Measurements from ENCODE around the gene RPL22.

The RPL22 gene

DNA sequence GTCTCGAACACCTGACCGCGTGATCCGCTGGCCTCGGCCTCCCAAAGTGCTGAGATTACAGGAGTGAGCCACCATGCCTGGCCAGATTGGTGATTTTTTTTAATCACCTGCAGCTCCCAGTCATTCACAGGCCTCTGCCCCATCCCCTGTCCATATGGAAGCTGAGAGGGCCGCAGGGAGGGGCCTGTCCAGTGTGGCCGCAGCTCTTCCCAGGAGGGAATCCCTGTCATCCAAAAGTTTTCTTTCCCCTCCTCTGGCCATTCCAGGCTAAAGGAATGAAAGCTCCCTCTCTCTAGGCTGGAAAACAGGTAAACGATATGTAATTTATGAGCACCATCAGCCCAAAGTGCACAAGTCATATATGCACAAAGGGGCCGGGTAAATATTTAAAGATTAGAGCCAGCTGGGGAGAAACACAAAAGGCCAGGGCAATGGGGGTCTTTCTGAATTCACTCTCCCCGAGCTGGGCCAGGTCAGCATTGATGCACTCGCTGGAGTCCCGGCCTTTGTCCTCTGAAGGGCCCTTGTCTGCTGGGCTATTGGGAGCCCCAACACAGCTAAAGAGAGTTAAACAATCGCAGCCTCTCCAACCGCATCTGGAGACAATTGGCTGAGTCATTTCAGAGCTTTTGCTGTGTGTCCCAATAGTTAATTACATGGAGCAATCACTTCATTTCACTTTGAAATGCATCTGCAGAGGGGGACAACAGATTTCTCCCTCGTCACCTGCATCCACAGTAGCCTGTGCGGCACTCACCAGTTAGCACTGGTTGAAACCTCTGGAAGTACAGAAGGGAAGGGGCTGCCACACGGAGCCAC lies 40.8 kb upstream of the RPL22 start:
- TF ChIP-seq, protein P1, sequence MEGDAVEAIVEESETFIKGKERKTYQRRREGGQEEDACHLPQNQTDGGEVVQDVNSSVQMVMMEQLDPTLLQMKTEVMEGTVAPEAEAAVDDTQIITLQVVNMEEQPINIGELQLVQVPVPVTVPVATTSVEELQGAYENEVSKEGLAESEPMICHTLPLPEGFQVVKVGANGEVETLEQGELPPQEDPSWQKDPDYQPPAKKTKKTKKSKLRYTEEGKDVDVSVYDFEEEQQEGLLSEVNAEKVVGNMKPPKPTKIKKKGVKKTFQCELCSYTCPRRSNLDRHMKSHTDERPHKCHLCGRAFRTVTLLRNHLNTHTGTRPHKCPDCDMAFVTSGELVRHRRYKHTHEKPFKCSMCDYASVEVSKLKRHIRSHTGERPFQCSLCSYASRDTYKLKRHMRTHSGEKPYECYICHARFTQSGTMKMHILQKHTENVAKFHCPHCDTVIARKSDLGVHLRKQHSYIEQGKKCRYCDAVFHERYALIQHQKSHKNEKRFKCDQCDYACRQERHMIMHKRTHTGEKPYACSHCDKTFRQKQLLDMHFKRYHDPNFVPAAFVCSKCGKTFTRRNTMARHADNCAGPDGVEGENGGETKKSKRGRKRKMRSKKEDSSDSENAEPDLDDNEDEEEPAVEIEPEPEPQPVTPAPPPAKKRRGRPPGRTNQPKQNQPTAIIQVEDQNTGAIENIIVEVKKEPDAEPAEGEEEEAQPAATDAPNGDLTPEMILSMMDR (conservative IDR thresholded peaks at IDR 0.05; ENCODE audit: low read depth, low read length) = no peak
- H3K4me3 ChIP-seq (ENCODE audit: low read depth, low read length) = no peak overlapping the region
- peak; percentile 34 for DNase-seq (ENCODE audit: low read depth)

DNA sequence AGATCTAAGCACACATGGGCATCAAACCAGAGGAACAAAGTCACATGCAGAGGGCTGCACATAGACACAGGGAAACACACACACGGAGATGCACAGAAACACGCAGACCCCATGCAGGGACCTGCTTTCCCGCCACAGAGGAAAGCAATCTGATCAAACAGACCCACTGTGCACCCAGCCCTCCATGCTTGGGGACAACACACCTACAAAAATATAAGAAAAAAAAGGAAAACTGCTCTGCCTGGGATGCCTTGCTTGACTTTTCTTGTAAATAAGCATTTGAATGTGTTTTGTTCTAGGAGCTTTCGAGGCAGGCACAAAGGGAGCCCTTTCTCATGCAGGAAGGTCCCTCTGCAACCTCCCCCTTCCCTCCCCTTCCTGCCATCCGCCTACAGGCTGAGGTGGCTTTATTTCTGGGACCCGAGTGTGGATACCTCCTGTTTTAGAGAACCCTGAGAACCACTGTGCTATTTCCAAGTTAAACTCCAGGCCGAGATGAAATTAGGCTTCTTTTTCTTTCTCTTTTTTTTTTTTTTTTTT lies 39.9 kb upstream of the RPL22 start:
- no peak overlapping the region for H3K4me3 ChIP-seq (ENCODE audit: low read depth, low read length)
- no peak for DNase-seq (ENCODE audit: low read depth)
- TF ChIP-seq, protein P1 (conservative IDR thresholded peaks at IDR 0.05; ENCODE audit: low read depth, low read length) = no peak

DNA sequence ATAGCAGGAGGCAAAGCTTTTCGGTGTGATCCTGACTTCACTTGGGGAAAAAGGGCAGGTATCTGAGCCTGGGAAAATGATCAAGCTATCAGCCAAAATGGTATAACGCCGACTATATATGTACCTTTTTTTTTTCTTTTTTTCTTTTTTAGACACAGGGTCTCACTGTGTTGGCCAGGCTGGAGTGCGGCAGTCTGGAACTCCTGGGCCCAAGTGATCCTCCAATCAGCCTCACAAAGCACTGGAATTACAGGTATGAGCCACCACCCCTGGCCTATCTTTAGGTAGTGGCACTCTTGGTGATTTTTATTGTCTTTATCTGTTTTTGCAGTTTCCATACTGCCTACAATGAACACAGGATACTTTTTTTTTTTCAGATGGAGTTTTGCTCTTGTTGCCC lies 37.7 kb upstream of the RPL22 start:
- no peak overlapping the region for H3K4me3 ChIP-seq (ENCODE audit: low read depth, low read length)
- TF ChIP-seq, protein P1 (conservative IDR thresholded peaks at IDR 0.05; ENCODE audit: low read depth, low read length) = no peak
- DNase-seq (ENCODE audit: low read depth) = no peak

DNA sequence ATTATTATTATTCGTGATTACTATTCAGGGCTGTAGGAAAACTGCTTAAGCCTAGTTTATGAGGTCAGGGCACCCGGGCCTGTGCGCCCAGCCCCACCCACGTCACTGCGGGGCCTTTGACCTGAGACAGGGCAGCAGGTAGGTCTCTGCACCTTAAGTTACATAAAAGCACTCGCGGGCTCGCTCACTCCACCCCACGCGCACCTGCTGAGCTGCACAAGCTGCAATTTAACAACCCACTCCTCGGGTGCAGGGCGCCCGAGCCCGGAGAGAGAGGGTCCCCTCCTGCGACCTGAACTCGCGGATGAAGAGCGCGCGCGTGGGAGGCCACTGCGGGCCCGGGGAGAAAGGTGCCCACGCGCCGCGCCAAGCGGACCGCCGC lies 35.9 kb upstream of the RPL22 start:
- TF ChIP-seq, protein P1 (conservative IDR thresholded peaks at IDR 0.05; ENCODE audit: low read depth, low read length) = no peak
- DNase-seq (ENCODE audit: low read depth) = no peak
- peak overlapping the region; percentile 77 for H3K4me3 ChIP-seq (ENCODE audit: low read depth, low read length)

DNA sequence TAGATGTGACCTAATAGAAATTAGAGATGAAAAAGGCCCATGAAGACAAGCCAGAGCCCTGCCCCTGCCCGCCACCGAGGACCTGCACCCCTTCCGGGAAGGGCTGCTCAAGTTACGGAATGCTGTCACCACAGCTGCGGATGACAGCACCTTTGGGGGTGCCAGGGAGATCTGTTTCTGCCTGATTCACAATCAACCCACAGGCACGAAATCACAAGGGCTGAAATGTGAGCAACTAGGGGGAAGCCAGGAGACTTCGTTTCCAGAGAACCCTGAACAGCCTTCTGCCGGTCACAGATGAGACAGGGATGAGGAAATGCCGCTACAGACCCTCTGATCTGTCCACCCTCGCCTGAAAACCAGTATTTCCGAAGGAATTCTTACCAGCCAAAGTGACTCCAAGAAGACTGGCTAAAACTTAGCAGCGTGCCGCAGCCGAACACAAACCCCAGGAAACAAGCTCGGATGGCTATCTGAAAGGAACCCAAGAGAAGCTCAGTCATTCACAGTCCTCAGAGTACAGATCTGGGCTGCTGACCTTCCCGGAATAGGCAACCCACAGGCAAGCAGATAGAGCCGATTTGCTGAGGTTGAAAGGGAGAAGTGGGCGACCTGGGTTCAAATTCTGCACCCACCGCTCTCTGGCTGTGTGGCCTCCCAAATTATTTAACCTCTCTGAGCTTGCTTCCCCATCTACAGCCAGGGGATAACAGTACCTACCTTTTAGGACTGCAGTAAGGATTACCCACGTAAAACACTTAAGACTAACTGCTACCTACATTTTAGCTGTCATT lies 35.3 kb upstream of the RPL22 start:
- H3K4me3 ChIP-seq (ENCODE audit: low read depth, low read length) = peak overlapping the region; percentile 77
- TF ChIP-seq, protein P1 (conservative IDR thresholded peaks at IDR 0.05; ENCODE audit: low read depth, low read length) = no peak
- DNase-seq (ENCODE audit: low read depth) = peak; percentile 38

DNA sequence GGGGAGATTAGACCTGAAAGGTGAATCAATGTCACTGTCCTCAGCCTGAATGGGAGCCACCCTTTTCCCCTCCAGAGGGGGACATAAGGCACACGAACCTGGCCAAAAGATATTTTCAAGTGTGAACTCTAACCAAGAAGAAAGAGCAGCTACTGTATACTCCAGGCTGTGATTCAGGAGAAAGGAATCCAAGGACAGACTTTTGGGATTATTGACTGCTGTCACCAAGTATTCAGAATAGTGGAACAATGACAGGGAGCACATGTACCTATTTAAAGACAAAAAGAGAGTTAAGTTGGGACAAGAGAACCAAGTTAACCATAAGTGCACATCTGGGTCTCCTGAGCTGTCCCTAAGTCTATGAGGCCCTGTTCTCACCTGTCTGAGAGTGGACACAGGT lies 34.0 kb upstream of the RPL22 start:
- no peak for DNase-seq (ENCODE audit: low read depth)
- no peak overlapping the region for H3K4me3 ChIP-seq (ENCODE audit: low read depth, low read length)
- TF ChIP-seq, protein P1 (conservative IDR thresholded peaks at IDR 0.05; ENCODE audit: low read depth, low read length) = no peak

All from choroid plexus epithelial cell (primary cell).